Measurements from ENCODE around the gene DDA1.

The DDA1 gene

GRCh38 chr19:17330262-17331044, 21.1 kb downstream of the DDA1 start:
- no peak for DNase-seq (ENCODE audit: low spot score)

GRCh38 chr19:17331045-17331558, 21.7 kb downstream of the DDA1 start:
- peak; percentile 26 for DNase-seq (ENCODE audit: low spot score)

DNA sequence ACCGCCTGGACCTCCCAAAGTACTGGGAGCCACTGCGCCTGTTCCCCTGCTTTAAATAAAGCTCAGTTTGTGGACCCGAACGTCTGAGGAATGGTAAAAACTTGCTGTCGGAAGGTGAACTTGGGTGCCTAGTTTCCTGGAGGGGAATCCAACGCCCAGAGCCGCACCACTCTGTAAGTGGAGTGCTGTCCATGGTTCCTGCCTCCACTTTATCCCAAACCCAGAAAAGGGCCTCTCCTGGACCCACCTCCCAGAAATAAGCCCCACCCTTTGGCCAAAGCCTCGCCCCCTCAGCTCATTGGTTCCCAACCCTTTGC, 23.0 kb downstream of the DDA1 start:
- no peak for DNase-seq (ENCODE audit: low spot score)

- peak; percentile 99 for DNase-seq (ENCODE audit: low spot score)
These were observed 23.6 kb downstream of the DDA1 start for GRCh38 chr19:17332677-17333581.

DNA sequence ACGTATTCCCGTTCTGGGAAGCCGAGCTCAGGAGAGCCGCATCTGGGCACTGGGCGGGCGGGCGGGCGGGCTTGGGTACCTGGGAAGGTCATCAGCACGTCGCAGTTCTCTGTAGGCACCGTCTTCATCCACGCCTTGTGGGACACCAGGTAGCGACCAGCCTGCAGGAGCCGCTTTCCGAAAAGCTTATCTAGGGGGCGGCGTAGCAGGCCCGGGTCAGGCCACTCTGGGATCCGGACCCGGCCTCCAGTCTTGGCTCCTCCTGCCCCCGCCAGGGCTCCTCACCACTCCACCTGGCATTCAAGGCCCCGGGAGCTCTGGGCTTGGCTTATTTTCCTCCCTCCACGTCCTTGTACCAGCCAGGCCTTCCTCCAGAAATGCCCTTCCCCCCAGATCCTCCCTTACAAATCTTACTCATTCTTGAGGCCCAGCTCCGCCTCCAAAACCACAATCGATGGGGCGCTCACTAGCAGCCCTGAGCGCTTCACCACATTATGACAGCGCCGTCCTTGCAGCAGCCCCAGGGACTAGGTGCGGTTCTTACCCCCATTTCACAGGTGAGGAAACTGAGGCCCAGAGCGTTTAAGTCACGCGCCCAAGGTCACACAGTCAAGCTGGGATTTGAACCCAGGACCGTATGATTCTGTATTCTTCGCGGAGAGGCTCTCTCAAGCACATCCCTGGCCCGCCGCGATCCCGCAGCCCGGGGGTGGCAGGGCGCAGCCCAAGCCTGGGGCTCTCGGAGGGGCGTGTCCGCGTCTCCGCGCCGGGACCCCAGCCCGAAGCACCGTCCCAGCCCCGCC, 24.4 kb downstream of the DDA1 start:
- DNase-seq (ENCODE audit: low spot score) = peak; percentile 22

DNA sequence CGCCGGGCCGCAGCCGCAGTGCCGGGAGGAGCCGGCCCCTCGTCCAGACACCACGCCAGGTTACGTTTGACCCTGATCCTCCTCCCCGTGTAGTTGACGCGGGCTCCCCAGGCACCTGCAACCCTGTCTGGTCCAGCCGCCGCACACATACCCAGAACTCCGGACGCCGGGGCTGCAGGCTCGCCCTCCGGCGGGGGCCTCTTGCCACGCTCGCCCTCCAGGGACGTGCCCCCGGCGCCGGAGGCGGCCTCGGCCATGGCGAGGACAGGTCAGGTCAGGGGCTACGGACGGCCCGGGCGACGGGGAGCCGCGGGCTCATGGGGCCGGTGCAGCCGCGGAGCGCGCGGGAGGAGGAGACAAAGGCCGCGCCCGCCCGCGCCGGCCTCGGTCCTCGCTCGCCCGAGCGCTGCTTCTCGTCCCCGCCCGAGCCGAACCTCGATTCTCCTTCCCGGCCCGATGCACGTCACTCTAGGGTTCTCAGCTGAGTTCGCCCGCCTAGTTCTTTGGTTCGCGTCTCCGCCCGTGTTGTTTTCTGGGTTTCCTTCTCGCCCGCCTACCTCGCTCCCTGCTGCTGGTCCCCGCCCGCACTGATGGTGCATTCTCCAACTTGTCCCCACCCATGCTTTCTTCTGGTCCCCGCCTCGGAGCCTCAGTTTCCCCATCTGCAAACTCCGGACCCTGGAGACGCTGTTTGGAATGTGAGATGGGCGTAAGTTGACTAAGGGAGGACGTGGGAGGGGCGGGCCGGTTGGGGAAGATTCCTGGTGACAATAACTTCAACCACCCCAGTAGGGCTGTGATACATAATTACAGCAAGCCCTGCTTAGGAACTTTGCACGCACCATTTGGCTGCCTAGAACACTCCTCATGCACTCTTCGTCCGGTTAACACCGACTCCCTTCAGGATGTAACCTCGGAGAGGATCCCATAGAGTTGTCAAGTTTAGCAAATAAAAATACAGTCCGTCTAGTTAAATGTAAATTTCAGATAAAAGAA, 25.3 kb downstream of the DDA1 start, which contains the start of gene ANO8:
TSS of gene ANO8 (minus strand) at position 442 of the 996 bp plus-strand sequence. CDS start at position 257, 185 bp downstream.
- DNase-seq (ENCODE audit: low spot score) = peak; percentile 91

DNA sequence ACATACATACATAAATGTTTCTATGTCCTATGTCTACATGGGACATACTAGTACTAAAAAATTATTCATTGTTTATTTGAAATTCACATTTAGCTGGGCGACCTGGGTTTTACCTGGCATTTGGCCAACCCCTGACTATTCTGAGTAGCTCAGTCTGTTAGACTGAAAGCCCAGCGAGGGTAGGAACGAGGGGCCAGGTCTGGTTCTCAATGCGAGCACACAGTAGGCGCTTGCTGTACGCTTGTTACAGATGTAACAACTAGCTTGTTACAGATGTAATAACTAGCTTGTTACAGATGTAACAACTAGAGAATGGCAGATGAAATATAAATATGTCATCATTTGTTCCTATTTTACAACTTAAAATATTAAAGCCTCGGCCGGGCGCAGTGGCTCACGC, 26.2 kb downstream of the DDA1 start:
- DNase-seq (ENCODE audit: low spot score) = no peak

DNA sequence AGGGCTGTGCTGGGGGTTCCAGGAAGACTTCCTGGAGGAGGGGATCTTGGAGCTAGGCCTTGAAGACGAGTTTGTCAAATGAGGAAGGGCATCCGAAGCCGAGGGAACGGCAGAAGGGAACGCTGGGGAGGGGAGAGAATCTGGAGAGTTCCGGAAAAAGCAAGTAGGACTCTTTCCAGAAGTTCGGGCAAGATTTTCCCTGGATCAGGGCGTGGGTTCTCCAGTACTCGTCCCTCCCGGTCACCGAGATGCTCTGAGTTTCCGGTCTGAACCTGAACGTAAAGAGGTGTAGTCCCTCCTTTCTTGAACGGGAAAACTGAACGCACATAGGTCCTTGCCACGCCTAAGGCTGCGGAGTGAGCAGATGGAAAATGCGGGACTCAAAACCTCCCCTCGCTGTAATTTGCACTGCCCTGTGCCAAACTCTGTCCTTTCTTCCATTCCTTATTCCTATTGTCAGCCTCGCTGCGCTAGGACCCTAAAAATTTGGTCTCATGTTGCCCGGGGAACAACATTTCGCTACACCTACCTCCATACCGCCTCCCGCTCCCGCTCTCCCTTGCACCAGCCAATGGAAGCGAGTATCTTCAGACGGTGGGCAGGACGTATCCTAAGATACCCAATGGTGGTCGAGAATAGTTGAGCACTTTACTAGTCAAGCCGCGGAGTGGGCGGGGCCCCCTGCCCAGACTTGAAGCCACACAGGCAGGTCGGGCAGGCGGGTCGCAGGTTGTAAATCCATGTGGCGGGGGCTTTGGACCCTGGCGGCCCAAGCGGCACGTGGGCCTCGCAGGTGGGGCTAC, 27.7 kb downstream of the DDA1 start, which contains the start of gene GTPBP3:
TSS of gene GTPBP3 (plus strand) at position 682 of the 803 bp plus-strand sequence. CDS start at position 741, 59 bp downstream.
- DNase-seq (ENCODE audit: low spot score) = peak; percentile 99

DNA sequence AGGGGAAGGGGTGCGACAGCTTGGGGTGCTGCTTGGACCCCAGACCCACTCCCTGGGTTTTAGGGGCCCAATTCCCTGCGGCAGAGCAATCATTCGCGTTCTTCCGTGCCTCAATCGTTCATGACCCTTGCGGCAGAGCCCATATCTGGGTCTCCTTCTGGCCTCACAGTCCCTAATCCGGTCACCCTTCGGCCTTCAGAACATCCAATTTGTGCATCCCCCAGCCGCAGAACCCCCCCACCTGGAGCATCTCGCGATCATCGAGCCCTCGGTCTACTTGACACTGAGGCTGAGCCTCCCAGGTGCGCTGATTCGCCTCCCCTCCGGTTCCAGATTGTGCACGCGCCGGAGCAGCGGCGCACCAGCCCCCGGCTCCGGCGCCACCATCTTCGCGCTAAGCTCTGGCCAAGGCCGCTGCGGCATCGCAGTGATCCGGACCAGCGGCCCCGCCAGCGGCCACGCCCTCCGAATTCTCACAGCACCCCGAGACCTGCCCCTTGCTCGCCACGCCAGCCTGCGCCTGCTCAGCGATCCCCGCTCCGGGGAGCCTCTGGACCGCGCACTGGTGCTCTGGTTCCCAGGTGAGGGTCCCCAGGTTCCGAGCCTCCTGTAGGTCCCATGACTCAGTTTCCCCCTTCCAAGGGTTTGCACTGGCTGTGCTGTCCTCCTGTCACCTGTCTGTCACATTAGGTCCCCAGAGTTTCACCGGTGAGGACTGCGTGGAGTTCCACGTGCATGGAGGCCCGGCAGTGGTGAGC, 28.5 kb downstream of the DDA1 start:
- DNase-seq (ENCODE audit: low spot score) = peak; percentile 73

GRCh38 chr19:17338433-17339078, 29.2 kb downstream of the DDA1 start:
- no peak for DNase-seq (ENCODE audit: low spot score)

- DNase-seq (ENCODE audit: low spot score) = peak; percentile 46
These were observed 29.9 kb downstream of the DDA1 start for GRCh38 chr19:17339088-17339741.

GRCh38 chr19:17340302-17340870, 31.0 kb downstream of the DDA1 start:
- DNase-seq (ENCODE audit: low spot score) = no peak

- DNase-seq (ENCODE audit: low spot score) = no peak
These were observed 31.6 kb downstream of the DDA1 start for GRCh38 chr19:17340871-17341357.

DNA sequence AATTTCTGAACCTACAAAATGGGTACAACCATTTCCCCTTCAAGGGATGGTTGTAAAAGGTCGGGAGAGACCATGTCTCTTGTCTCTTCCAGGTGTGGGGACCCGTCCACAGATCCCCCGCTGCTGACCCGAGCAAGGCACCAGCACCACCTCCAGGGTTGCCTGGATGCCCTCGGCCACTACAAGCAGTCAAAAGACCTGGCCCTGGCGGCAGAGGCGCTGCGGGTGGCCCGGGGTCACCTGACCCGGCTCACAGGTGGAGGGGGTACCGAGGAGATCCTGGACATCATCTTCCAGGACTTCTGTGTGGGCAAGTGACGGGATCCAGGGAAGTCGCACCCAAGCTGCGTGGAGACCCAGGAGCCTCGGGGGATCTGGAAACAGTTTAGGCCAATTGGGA, 32.0 kb downstream of the DDA1 start:
- DNase-seq (ENCODE audit: low spot score) = no peak

- DNase-seq (ENCODE audit: low spot score) = no peak
These were observed 32.5 kb downstream of the DDA1 start for GRCh38 chr19:17341845-17342244.

DNA sequence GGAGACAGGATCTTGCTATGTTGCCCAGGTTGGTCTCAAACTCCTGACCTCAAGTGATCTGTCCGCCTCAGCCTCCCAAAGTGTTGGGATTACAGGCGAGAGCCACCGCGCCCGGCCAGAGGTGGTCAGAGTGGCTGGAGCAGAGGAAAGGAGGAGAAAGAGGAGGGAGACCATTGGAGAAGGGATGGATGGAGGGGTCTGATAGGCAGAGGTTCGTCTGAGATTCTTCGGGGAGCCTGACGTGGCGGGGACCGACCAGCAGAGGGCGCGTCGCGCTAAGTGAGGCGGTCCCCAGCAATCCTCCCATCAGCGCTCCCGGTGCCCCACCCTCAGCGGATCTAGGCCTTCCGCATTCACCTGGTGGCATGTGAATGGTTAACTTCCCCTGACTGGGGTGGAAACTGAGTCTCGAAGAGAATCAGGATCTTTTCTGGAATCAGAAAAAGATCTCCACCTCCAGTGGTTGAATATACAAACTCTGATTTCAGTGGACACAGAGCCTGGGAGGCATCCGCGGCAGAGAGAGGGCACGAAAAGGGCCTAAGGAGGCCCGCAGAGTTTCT, 36.8 kb downstream of the DDA1 start:
- peak; percentile 71 for DNase-seq (ENCODE audit: low spot score)

DNA sequence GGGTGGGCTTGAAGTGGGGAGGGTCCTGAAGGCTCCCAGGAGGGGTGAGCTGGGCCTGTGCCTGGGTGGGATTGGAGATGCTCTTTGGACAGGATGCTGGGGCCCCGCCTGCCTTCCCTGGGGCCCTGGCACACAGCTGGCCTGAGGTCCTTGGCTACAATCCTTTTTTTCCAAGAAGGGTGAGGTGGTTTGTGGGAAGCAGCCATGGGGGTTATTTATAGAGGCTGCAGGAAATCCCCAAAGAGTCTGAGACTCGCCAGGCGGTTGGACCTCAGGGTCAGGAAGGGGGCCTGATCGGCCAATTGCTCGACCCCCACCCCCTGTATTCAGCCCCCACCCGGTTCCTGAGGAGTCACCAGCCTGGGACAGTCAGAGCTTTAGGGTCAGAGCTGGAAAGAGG, 38.0 kb downstream of the DDA1 start:
- DNase-seq (ENCODE audit: low spot score) = no peak

All from NAMALWA (cell line).